Liver (tissue), 9 donors: ENCODE data around the gene STXBP6. TPM values are rescaled to one million over a fixed set of nuclear protein-coding genes. Genes with fewer than 3 reads are reported as not detected.

Experiments used
- DNase-seq: peaks from one replicate; pipeline ENCODE4 v3.0.0-alpha.2; 2017; ENCODE audit warnings: low spot score
- H3K27ac ChIP-seq, 2 donors: one replicate each; pipeline ENCODE4 v1.7.0; 2013; ENCODE audit warnings: inconsistent platforms in 2 of 2, low read length in 2 of 2, control low read depth in 1 of 2, low read depth in 1 of 2, mild to moderate bottlenecking in 1 of 2
- H3K27me3 ChIP-seq, 4 donors: one replicate each; pipeline versions ENCODE4 v1.6.1 to v1.7.0; 2013; ENCODE audit warnings: low read length in 3 of 4, inconsistent platforms in 1 of 4, mild to moderate bottlenecking in 1 of 4, moderate library complexity in 1 of 4; ENCODE audit not compliant: control insufficient read depth in 4 of 4, insufficient read depth in 4 of 4
- H3K36me3 ChIP-seq, 4 donors: one replicate each; pipeline versions ENCODE4 v1.6.1 to v1.7.0; 2013; ENCODE audit warnings: low read length in 3 of 4, mild to moderate bottlenecking in 3 of 4, low read depth in 1 of 4, moderate library complexity in 1 of 4; ENCODE audit not compliant: control insufficient read depth in 4 of 4, insufficient read depth in 3 of 4
- H3K4me1 ChIP-seq, 4 donors: one replicate each; pipeline versions ENCODE4 v1.6.1 to v1.7.0; 2013; ENCODE audit warnings: low read length in 3 of 4, mild to moderate bottlenecking in 3 of 4, moderate library complexity in 1 of 4; ENCODE audit not compliant: control insufficient read depth in 4 of 4, insufficient read depth in 4 of 4
- H3K4me3 ChIP-seq, 3 donors: one replicate each; pipeline versions ENCODE4 v1.6.1 to v1.7.0; 2013; ENCODE audit warnings: low read length in 3 of 3, control low read depth in 1 of 3, low read depth in 1 of 3, mild to moderate bottlenecking in 1 of 3
- H3K9ac ChIP-seq, 2 donors: one replicate each; pipeline ENCODE4 v1.7.0; 2013; ENCODE audit warnings: low read length in 2 of 2, mild to moderate bottlenecking in 2 of 2, moderate library complexity in 2 of 2, control low read depth in 1 of 2, low read depth in 1 of 2
- H3K9me3 ChIP-seq, 4 donors: one replicate each; pipeline versions ENCODE4 v1.6.1 to v1.7.0; 2013; ENCODE audit warnings: low read length in 3 of 4; ENCODE audit not compliant: control insufficient read depth in 4 of 4
- ATF3 ChIP-seq: IDR thresholded peaks from 2 replicates; pipeline ENCODE4 v1.6.1; 2016; ENCODE audit warnings: antibody characterized with exemption
- EGR1 ChIP-seq, 2 donors: IDR thresholded peaks; 2 replicates each; pipeline ENCODE4 v1.6.1; 2016 to 2018; ENCODE audit warnings: antibody characterized with exemption in 2 of 2, low read depth in 2 of 2
- FOXA1 ChIP-seq: IDR thresholded peaks from 2 replicates; pipeline ENCODE4 v1.6.1; 2016; ENCODE audit warnings: antibody characterized with exemption
- FOXA2 ChIP-seq: IDR thresholded peaks from 2 replicates; pipeline ENCODE4 v1.6.1; 2016; ENCODE audit warnings: antibody characterized with exemption
- GABPA ChIP-seq, 2 donors: IDR thresholded peaks in 1 of 2; conservative IDR thresholded peaks in 1 of 2; 2 replicates each; pipeline ENCODE4 v1.6.1; 2016; ENCODE audit warnings: antibody characterized with exemption in 2 of 2, mild to moderate bottlenecking in 1 of 2, moderate library complexity in 1 of 2
- HNF4A ChIP-seq, 2 donors: conservative IDR thresholded peaks; 2 replicates each; pipeline ENCODE4 v1.6.1; 2016; ENCODE audit warnings: antibody characterized with exemption in 2 of 2, mild to moderate bottlenecking in 2 of 2
- HNF4G ChIP-seq: IDR thresholded peaks from 2 replicates; pipeline ENCODE4 v1.6.1; 2016; ENCODE audit warnings: antibody characterized with exemption
- JUND ChIP-seq, 2 donors: IDR thresholded peaks; 2 replicates each; pipeline ENCODE4 v1.6.1; 2016; ENCODE audit warnings: antibody characterized with exemption in 2 of 2
- MAX ChIP-seq: IDR thresholded peaks from 2 replicates; pipeline ENCODE4 v1.6.1; 2016; ENCODE audit warnings: antibody characterized with exemption
- NR2F2 ChIP-seq: IDR thresholded peaks from 2 replicates; pipeline ENCODE4 v1.6.1; 2016; ENCODE audit warnings: antibody characterized with exemption
- RAD21 ChIP-seq, 2 donors: IDR thresholded peaks; 2 replicates each; pipeline ENCODE4 v1.6.1; 2016; ENCODE audit warnings: antibody characterized with exemption in 2 of 2, mild to moderate bottlenecking in 2 of 2
- RXRA ChIP-seq, 2 donors: IDR thresholded peaks; 2 replicates each; pipeline ENCODE4 v1.6.1; 2017 to 2018; ENCODE audit warnings: antibody characterized with exemption in 2 of 2, mild to moderate bottlenecking in 1 of 2
- SP1 ChIP-seq: IDR thresholded peaks from 2 replicates; pipeline ENCODE4 v1.6.1; 2018; ENCODE audit warnings: antibody characterized with exemption, mild to moderate bottlenecking
- YY1 ChIP-seq: IDR thresholded peaks from 2 replicates; pipeline ENCODE4 v1.6.1; 2016; ENCODE audit warnings: antibody characterized with exemption, mild to moderate bottlenecking
- WGBS: extraction: QIAGEN DNeasy Blood & Tissue Kit; methylation state at CpG from one replicate; pipeline ENCODE4 v1.1.7; 2013; 5-methylcytosine and 5-hydroxymethylcytosine counted together
- polyA plus RNA-seq, 2 donors: library from polyadenylated mRNA; stranded (reverse) in 1 of 2; unstranded in 1 of 2; fragments of 200-250 nt in 1 of 2; fragments of >200 nt in 1 of 2; fragmentation: Nextera tagmentation in 1 of 2; extraction: Ambion mirVana in 1 of 2; gene quantifications; one replicate each; pipeline versions ENCODE4 v1.2.1 to v1.2.3, GENCODE V29; 2013 to 2015
- total RNA-seq, 2 donors: library from RNA; depleted of rRNA; stranded (reverse); fragments of >200 nt; gene quantifications; one replicate each; pipeline ENCODE4 v1.2.3, GENCODE V29; 2014
- TF ChIP-seq, protein P1 (sequence below): IDR thresholded peaks from 2 replicates; pipeline ENCODE4 v1.6.1; 2016; ENCODE audit warnings: antibody characterized with exemption, mild to moderate bottlenecking
- TF ChIP-seq, protein P2 (sequence below): IDR thresholded peaks from 2 replicates; pipeline ENCODE4 v1.6.1; 2016; ENCODE audit warnings: antibody characterized with exemption
- TF ChIP-seq, protein P3 (sequence below): fragments of 150-350 bp; IDR thresholded peaks from 2 replicates; pipeline ENCODE4 v1.5.1; 2017; ENCODE audit warnings: improper control_type of control experiment, low read depth, low read length; ENCODE audit not compliant: missing input control
- donor health status: healthy.
- donor health status: healthy.
- donor health status: healthy.
- donor health status: healthy.
- donor health status: healthy.

STXBP6 gene
- total and polyA plus RNA-seq, 4 donors = 1.4 to 3.8 (median 1.8) TPM

GRCh38 chr14:24966579-24966964 is 83.4 kb downstream of the STXBP6 start:
- H3K36me3 ChIP-seq = no peaks in the 10 kb centered on the region
- no peak for DNase-seq
- H3K4me3 ChIP-seq = no peak overlapping the region
- 93% methylated on average over 1 of the region's 1 CpG for WGBS
- H3K4me1 ChIP-seq = peaks cover 0 to 1% (median 0%) of the 10 kb centered on the region in 4 donors
- H3K9me3 ChIP-seq = no peaks in the 10 kb centered on the region
- TF ChIP-seq RAD21 (IDR thresholded peaks at IDR 0.05) (no peak), ATF3 (no peak), YY1 (no peak), FOXA1 (no peak), HNF4G (no peak), EGR1 (IDR thresholded peaks at IDR 0.05; ENCODE audit: low read depth in 2 of 2) (no peak), RXRA (IDR thresholded peaks at IDR 0.05) (no peak), JUND (IDR thresholded peaks at IDR 0.05) (no peak), GABPA (IDR thresholded peaks at IDR 0.05 in 1 of 2, conservative IDR thresholded peaks at IDR 0.05 in 1 of 2) (no peak), MAX (no peak), HNF4A (conservative IDR thresholded peaks at IDR 0.05) (no peak), FOXA2 (no peak), SP1 (no peak)
- TF ChIP-seq, protein P1, sequence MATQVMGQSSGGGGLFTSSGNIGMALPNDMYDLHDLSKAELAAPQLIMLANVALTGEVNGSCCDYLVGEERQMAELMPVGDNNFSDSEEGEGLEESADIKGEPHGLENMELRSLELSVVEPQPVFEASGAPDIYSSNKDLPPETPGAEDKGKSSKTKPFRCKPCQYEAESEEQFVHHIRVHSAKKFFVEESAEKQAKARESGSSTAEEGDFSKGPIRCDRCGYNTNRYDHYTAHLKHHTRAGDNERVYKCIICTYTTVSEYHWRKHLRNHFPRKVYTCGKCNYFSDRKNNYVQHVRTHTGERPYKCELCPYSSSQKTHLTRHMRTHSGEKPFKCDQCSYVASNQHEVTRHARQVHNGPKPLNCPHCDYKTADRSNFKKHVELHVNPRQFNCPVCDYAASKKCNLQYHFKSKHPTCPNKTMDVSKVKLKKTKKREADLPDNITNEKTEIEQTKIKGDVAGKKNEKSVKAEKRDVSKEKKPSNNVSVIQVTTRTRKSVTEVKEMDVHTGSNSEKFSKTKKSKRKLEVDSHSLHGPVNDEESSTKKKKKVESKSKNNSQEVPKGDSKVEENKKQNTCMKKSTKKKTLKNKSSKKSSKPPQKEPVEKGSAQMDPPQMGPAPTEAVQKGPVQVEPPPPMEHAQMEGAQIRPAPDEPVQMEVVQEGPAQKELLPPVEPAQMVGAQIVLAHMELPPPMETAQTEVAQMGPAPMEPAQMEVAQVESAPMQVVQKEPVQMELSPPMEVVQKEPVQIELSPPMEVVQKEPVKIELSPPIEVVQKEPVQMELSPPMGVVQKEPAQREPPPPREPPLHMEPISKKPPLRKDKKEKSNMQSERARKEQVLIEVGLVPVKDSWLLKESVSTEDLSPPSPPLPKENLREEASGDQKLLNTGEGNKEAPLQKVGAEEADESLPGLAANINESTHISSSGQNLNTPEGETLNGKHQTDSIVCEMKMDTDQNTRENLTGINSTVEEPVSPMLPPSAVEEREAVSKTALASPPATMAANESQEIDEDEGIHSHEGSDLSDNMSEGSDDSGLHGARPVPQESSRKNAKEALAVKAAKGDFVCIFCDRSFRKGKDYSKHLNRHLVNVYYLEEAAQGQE = no peak
- TF ChIP-seq, protein P2, sequence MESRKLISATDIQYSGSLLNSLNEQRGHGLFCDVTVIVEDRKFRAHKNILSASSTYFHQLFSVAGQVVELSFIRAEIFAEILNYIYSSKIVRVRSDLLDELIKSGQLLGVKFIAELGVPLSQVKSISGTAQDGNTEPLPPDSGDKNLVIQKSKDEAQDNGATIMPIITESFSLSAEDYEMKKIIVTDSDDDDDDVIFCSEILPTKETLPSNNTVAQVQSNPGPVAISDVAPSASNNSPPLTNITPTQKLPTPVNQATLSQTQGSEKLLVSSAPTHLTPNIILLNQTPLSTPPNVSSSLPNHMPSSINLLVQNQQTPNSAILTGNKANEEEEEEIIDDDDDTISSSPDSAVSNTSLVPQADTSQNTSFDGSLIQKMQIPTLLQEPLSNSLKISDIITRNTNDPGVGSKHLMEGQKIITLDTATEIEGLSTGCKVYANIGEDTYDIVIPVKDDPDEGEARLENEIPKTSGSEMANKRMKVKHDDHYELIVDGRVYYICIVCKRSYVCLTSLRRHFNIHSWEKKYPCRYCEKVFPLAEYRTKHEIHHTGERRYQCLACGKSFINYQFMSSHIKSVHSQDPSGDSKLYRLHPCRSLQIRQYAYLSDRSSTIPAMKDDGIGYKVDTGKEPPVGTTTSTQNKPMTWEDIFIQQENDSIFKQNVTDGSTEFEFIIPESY = no peak
- no peak overlapping the region for H3K27ac ChIP-seq
- no peak overlapping the region for H3K9ac ChIP-seq
- no peaks in the 10 kb centered on the region for H3K27me3 ChIP-seq

- Histone ChIP-seq H3K27ac (no peak overlapping the region), H3K36me3 (no peaks in the 10 kb centered on the region), H3K4me1 (peaks cover 0 to 1% (median 0%) of the 10 kb centered on the region in 4 donors), H3K4me3 (no peak overlapping the region), H3K27me3 (no peaks in the 10 kb centered on the region), H3K9me3 (no peaks in the 10 kb centered on the region), H3K9ac (no peak overlapping the region)
- no peak for DNase-seq
- 67% methylated on average over 3 of the region's 3 CpGs for WGBS
- no peak for TF ChIP-seq JUND (IDR thresholded peaks at IDR 0.05)
- no peak for TF ChIP-seq YY1
- TF ChIP-seq RXRA (IDR thresholded peaks at IDR 0.05) = no peak
- no peak for TF ChIP-seq SP1
- TF ChIP-seq, protein P3, sequence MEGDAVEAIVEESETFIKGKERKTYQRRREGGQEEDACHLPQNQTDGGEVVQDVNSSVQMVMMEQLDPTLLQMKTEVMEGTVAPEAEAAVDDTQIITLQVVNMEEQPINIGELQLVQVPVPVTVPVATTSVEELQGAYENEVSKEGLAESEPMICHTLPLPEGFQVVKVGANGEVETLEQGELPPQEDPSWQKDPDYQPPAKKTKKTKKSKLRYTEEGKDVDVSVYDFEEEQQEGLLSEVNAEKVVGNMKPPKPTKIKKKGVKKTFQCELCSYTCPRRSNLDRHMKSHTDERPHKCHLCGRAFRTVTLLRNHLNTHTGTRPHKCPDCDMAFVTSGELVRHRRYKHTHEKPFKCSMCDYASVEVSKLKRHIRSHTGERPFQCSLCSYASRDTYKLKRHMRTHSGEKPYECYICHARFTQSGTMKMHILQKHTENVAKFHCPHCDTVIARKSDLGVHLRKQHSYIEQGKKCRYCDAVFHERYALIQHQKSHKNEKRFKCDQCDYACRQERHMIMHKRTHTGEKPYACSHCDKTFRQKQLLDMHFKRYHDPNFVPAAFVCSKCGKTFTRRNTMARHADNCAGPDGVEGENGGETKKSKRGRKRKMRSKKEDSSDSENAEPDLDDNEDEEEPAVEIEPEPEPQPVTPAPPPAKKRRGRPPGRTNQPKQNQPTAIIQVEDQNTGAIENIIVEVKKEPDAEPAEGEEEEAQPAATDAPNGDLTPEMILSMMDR = no peak
- TF ChIP-seq, protein P1 = no peak
- no peak for TF ChIP-seq RAD21 (IDR thresholded peaks at IDR 0.05)
- TF ChIP-seq NR2F2 = no peak
- no peak for TF ChIP-seq GABPA (IDR thresholded peaks at IDR 0.05 in 1 of 2, conservative IDR thresholded peaks at IDR 0.05 in 1 of 2)
- TF ChIP-seq, protein P2 = no peak
- no peak for TF ChIP-seq EGR1 (IDR thresholded peaks at IDR 0.05; ENCODE audit: low read depth in 2 of 2)
- no peak for TF ChIP-seq HNF4G
These were observed 83.9 kb downstream of the STXBP6 start for GRCh38 chr14:24965934-24966578.
